Eye (tissue), 1 donor: ENCODE data around the gene LAMB4.

Source experiments
- DNase-seq: peaks from one replicate; pipeline ENCODE4 v3.0.0-alpha.2; 2015

LAMB4 gene

GRCh38 chr7:108103558-108104298 lies 26.4 kb downstream of the LAMB4 start:
- DNase-seq, result no peak

GRCh38 chr7:108102671-108103312 lies 27.4 kb downstream of the LAMB4 start:
- DNase-seq, result no peak

GRCh38 chr7:108101759-108102158 lies 28.4 kb downstream of the LAMB4 start:
- DNase-seq, result no peak

DNA sequence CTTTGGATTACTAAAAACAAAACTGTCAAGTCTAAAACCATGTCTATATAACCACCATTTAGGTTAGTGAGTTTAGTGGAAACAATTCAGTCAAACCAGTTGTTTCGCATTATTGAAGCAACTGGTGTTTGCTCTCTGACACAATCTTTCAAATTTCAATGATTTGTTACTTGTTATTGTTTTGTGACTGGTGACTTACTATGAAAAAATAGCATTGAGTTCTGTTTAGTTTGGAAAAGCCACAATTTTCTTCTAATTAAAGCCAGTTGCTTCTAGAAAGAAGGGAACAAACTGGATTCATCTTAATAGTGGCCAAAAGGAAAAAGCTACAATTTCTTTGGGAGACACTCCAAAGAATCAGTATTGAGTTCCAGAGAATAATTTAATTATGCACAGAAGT lies 30.4 kb downstream of the LAMB4 start:
- DNase-seq, result no peak

GRCh38 chr7:108097703-108098102 lies 32.5 kb downstream of the LAMB4 start:
- DNase-seq, result no peak

DNA sequence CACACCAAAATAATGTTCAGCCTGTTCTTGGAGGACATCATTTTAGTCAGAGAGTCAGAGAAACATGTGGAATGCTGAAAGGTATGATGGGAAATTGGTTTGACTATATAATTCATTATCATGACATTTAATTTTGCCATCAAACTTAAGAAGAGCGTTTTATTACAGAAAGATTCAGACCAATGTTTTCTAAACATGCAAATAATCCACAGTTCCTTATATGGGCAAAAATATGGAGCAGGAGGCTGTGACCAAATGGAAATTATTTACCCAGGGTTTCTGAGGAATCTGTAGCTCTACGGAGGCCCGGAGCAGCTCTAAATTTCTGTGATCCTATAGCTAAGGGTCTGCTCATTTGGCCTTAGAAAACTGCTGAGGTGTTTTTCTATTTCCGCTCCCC lies 33.2 kb downstream of the LAMB4 start:
- DNase-seq, result no peak

- DNase-seq, result peak; percentile 69
These were observed 35.0 kb downstream of the LAMB4 start for GRCh38 chr7:108094933-108095710.

GRCh38 chr7:108094346-108094745 lies 35.8 kb downstream of the LAMB4 start:
- DNase-seq, result peak; percentile 74

GRCh38 chr7:108093851-108094331 lies 36.3 kb downstream of the LAMB4 start:
- no peak for DNase-seq

- no peak for DNase-seq
These were observed 36.8 kb downstream of the LAMB4 start for GRCh38 chr7:108093341-108093740.

DNA sequence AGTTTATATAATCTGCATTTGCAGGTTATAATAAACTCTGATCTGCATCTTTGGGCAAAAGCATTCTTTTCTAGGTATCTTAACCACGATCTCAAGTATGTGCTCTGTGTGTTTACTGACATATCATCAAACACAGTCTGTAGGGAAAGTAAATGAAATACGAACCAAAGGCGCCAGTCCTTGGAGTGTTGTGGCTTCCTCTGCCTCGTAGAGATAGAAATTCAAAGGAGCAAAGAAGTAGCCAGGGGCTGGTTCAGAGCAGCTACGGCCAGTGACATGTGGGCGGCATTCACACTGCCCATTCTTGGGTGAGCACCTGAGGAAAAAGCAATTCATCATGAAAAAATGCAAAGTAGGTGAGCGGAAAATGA lies 38.7 kb downstream of the LAMB4 start:
- no peak for DNase-seq

- DNase-seq, result no peak
These were observed 39.2 kb downstream of the LAMB4 start for GRCh38 chr7:108090791-108091460.

DNA sequence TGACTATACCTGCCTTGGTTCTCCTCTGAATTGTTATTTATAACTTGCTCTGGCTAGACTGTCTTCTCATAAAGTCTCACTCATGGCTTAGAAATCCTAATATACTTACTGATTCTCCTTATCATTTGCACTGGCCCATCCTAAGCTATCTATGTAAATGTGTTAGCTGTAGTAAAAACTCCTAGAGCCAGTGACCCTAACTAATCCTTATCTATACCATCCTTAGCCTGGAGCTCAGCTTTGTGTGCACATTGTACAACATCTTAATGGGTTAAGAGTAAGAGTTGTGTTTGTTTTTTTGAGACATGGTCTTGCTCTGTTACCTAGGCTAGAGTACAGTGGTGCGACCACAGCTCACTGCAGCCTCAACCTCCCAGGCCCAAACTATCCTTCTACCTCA lies 40.8 kb downstream of the LAMB4 start:
- no peak for DNase-seq

- DNase-seq, result no peak
These were observed 41.4 kb downstream of the LAMB4 start for GRCh38 chr7:108088729-108089128.

DNA sequence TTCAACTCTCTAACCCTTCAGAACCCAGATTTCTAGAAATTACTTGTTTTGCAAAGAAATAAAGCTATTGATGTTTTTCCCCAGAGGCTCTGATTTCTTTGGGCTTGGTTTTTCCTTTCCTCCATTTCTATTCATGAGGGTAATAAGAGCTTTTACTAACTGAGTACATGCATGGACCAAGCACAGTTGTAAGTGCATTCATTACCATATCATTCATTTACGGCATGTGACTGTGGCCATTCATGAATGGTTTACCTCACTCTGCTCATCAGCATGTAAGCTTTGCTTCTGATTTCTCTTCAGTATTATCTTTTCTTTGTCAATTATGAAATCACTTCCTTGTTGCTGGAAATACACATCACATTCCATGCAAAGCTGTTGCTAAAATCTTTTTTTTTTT lies 42.4 kb downstream of the LAMB4 start:
- DNase-seq, result no peak

- no peak for DNase-seq
These were observed 43.2 kb downstream of the LAMB4 start for GRCh38 chr7:108086962-108087361.

GRCh38 chr7:108086546-108086945 lies 43.6 kb downstream of the LAMB4 start:
- DNase-seq, result no peak

- no peak for DNase-seq
These were observed 46.2 kb downstream of the LAMB4 start for GRCh38 chr7:108083980-108084379.

GRCh38 chr7:108079648-108080591 lies 50.2 kb downstream of the LAMB4 start:
- peak; percentile 69 for DNase-seq

DNA sequence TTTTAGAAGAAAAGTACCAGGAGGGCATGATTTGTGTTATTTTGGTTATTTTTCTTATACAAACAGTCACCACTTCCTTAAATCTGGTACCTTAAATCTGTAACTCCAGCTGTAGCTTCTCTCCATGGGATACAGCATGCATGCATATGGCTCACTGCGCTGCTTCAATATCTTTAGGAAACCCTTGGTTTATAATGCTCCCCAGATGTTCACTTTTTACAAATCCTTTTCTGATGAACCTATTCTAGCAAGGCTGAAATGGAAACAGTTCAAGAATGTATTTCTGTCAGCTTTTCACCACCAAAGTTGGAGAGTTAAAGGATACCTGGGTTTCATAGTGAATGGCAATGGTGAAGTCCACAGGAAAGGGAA lies 50.9 kb downstream of the LAMB4 start:
- DNase-seq, result peak; percentile 55

- DNase-seq, result no peak
These were observed 51.5 kb downstream of the LAMB4 start for GRCh38 chr7:108078691-108079090.

DNA sequence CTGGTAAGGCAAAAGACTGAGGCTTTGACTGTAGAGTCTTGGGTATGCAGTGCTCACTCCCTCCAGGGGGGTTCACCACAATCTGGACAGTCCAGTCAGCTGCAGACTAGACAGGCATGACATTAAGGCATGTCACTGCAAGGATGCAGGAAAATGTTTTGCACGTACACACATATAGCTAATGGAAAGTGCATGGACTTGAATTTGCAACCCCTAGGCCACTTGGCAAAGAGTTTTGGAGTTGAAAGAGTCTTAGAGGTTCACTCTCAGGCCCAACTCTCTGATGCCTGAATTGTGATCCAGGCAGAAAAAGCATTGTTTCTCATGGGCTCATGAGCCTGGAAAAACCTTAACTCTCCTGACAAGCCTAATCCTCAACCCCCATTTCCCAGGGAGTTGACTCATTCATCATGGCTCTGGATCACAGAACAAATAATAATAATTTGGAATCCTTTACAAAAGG lies 51.9 kb downstream of the LAMB4 start:
- no peak for DNase-seq
